ENCODE measurements around the gene GRIPAP1. TPM values are rescaled to one million over a fixed set of nuclear protein-coding genes. Genes with fewer than 3 reads are reported as not detected.

GRIPAP1 gene
- total and polyA plus RNA-seq, 2 donors (not counting 3 experiments of a cell fraction or from before 2014, with no cell fraction given), result 25.3 to 49.4 TPM

DNA sequence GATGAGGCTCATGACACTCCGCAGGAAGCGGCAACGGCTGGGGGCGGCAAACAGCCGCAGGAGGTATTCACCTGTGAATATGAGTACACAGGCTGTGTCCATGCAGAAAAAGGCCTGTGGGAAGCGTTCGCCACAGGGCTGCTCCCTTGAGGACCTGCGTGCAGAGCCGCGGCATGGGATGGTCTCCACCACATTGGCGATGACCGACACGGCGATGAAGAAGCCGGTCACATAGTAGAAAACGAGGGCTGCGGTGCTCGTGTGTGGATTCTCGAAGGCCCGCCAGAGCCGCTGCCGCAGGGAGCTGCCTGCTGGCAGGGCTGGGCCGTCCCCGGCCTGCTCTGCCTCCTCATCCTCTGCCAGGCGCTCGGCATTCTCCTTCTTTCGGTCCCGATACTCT, 32.6 kb downstream of the GRIPAP1 start:
- H3K4me1 ChIP-seq (ENCODE audit: control insufficient read depth, extremely low read depth, insufficient read depth, low read length), result peaks cover 3% of the 10 kb centered on the region
- TF ChIP-seq FOS (IDR thresholded peaks at IDR 0.05; ENCODE audit: borderline replicate concordance, insufficient read depth, low read length) (no peak), POLR2A (IDR thresholded peaks at IDR 0.05; ENCODE audit: low read depth, low read length) (no peak), POLR2AphosphoS5 (IDR thresholded peaks at IDR 0.05; ENCODE audit: insufficient read depth, low read depth, low read length) (no peak), EZH2 (IDR thresholded peaks at IDR 0.05; ENCODE audit: borderline replicate concordance, low read depth, low read length, severe bottlenecking) (no peak), MYC (IDR thresholded peaks at IDR 0.05; ENCODE audit: low read depth, low read length) (no peak), GATA2 (IDR thresholded peaks at IDR 0.05; ENCODE audit: insufficient read depth, insufficient read length, low read depth, low read length) (no peak), JUN (IDR thresholded peaks at IDR 0.05; ENCODE audit: borderline replicate concordance, insufficient read depth, insufficient read length, low read depth) (no peak)
- TF ChIP-seq, protein P1, sequence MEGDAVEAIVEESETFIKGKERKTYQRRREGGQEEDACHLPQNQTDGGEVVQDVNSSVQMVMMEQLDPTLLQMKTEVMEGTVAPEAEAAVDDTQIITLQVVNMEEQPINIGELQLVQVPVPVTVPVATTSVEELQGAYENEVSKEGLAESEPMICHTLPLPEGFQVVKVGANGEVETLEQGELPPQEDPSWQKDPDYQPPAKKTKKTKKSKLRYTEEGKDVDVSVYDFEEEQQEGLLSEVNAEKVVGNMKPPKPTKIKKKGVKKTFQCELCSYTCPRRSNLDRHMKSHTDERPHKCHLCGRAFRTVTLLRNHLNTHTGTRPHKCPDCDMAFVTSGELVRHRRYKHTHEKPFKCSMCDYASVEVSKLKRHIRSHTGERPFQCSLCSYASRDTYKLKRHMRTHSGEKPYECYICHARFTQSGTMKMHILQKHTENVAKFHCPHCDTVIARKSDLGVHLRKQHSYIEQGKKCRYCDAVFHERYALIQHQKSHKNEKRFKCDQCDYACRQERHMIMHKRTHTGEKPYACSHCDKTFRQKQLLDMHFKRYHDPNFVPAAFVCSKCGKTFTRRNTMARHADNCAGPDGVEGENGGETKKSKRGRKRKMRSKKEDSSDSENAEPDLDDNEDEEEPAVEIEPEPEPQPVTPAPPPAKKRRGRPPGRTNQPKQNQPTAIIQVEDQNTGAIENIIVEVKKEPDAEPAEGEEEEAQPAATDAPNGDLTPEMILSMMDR (IDR thresholded peaks at IDR 0.05; ENCODE audit: extremely low read depth in 1 of 2, insufficient read depth in 1 of 2, low read depth in 1 of 2, low read length in 2 of 2), result no peak
- TF ChIP-seq, protein P2, sequence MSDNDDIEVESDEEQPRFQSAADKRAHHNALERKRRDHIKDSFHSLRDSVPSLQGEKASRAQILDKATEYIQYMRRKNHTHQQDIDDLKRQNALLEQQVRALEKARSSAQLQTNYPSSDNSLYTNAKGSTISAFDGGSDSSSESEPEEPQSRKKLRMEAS (IDR thresholded peaks at IDR 0.05; ENCODE audit: insufficient read depth, insufficient read length), result no peak
- H3K9me1 ChIP-seq (replicated peaks; ENCODE audit: control insufficient read depth, extremely low read depth, insufficient read depth, low read length), result no peaks in the 10 kb centered on the region
- no peaks in the 10 kb centered on the region for H3K27me3 ChIP-seq (ENCODE audit: control insufficient read depth in 2 of 2, insufficient read depth in 2 of 2, low read length in 2 of 2)
- no peaks in the 10 kb centered on the region for H3K9me3 ChIP-seq (replicated peaks; ENCODE audit: control insufficient read depth, insufficient read depth, low read length)
- no peak overlapping the region for H3K27ac ChIP-seq (ENCODE audit: insufficient read depth, low read depth, low read length)
- no peak for FAIRE-seq
- H3K4me2 ChIP-seq (ENCODE audit: insufficient read depth, low read length), result no peak overlapping the region
- no peak overlapping the region for H3K4me3 ChIP-seq (replicated peaks in 1 of 3; ENCODE audit: insufficient read depth in 1 of 3, low read depth in 1 of 3, low read length in 3 of 3)
- no peak overlapping the region for H3K9ac ChIP-seq (replicated peaks; ENCODE audit: extremely low read depth, insufficient read depth, low read length)
- BruUV-seq (replicated peaks), result no TSS peak
- intact Hi-C loops (cut with micrococcal nuclease), result no loop called here
- DNase-seq (ENCODE audit: low read depth, low spot score), result no peak
- dilution Hi-C loops (cut with MboI; ENCODE audit: extremely low pct_ligation_motif_present, low sequenced_read_pairs), result no loop called here
- H2AFZ ChIP-seq (ENCODE audit: low read depth, low read length), result no peak overlapping the region
- ChIA-PET POLR2A (interaction anchor here (1.3 kb wide), 1 partner anchor 10 kb away, joined by 3 read pairs; no protein-coding TSS in a partner anchor), CTCF (no interaction called here)
- H3K36me3 ChIP-seq (ENCODE audit: control insufficient read depth in 2 of 2, extremely low read depth in 1 of 2, insufficient read depth in 2 of 2, low read length in 2 of 2), result peaks cover 0 to 2% of the 10 kb centered on the region in 2 experiments
- H4K20me1 ChIP-seq (replicated peaks; ENCODE audit: control insufficient read depth, extremely low read depth, insufficient read depth, low read length), result no peaks in the 10 kb centered on the region
- no peaks in the 10 kb centered on the region for H3K79me2 ChIP-seq (ENCODE audit: control insufficient read depth, insufficient read depth, low read length)

All from endothelial cell of umbilical vein (primary cell).